Upper lobe of left lung (tissue), 6 donors: ENCODE results near the gene ATP9B. TPM values are rescaled to one million over a fixed set of nuclear protein-coding genes. Genes with fewer than 3 reads are reported as not detected.
A peak's percentile ranks its signal among the peaks of the same experiment; 100 is the strongest.

Source experiments
- ATAC-seq, 2 donors: fragments of 200-7000 bp; cut with Tn5 transposase; one replicate each; pipeline ENCODE4 v1.9.1; 2022; ENCODE audit warnings: mild to moderate bottlenecking in 2 of 2, moderate library complexity in 2 of 2; ENCODE audit not compliant: low FRiP score in 2 of 2
- DNase-seq, 2 donors: peaks; one replicate each; pipeline ENCODE4 v3.0.0-alpha.2; 2019 to 2020
- H3K27ac ChIP-seq, 4 donors: fragments of 200-600 bp; sonication (generic); one replicate each; pipeline ENCODE4 v1.5.1; 2016 to 2019
- H3K27me3 ChIP-seq, 4 donors: fragments of 200-600 bp; sonication (generic); one replicate each; pipeline ENCODE4 v1.5.1; 2017 to 2019
- H3K36me3 ChIP-seq, 4 donors: fragments of 200-600 bp; sonication (generic); one replicate each; pipeline ENCODE4 v1.5.1; 2016 to 2019
- H3K4me1 ChIP-seq, 4 donors: fragments of 200-600 bp; sonication (generic); one replicate each; pipeline ENCODE4 v1.5.1; 2018 to 2019
- H3K4me3 ChIP-seq, 4 donors: fragments of 200-600 bp; sonication (generic); one replicate each; pipeline ENCODE4 v1.5.1; 2017 to 2019; ENCODE audit warnings: mild to moderate bottlenecking in 2 of 4, moderate library complexity in 1 of 4
- H3K9me3 ChIP-seq, 4 donors: fragments of 200-600 bp; sonication (generic); one replicate each; pipeline ENCODE4 v1.5.1; 2018 to 2019
- CTCF ChIP-seq, 6 experiments: fragments of 450-650 bp in 4 of 6; fragments of 200-600 bp in 2 of 6; sonication (generic) in 2 of 6; IDR thresholded peaks; one replicate each; pipeline ENCODE4 v1.5.1; 2016 to 2019; ENCODE audit warnings: antibody characterized with exemption in 6 of 6
- EP300 ChIP-seq, 4 donors: sonication (generic); formaldehyde crosslinking; IDR thresholded peaks; one replicate each; pipeline ENCODE4 v1.5.1; 2017; ENCODE audit warnings: antibody characterized with exemption in 4 of 4, control low read depth in 2 of 4
- POLR2A ChIP-seq, 4 donors: fragments of 450-650 bp; IDR thresholded peaks; one replicate each; pipeline ENCODE4 v1.5.1; 2016 to 2017; ENCODE audit warnings: antibody characterized with exemption in 4 of 4, mild to moderate bottlenecking in 2 of 4
- POLR2AphosphoS5 ChIP-seq, 2 donors: sonication (generic); formaldehyde crosslinking; IDR thresholded peaks; one replicate each; pipeline ENCODE4 v1.5.1; 2017; ENCODE audit warnings: antibody characterized with exemption in 2 of 2
- WGBS, 2 donors: methylation state at CpG; one replicate each; pipeline ENCODE4 v1.1.5; 2017 to 2018; 5-methylcytosine and 5-hydroxymethylcytosine counted together
- total RNA-seq, 6 donors: library from RNA; depleted of rRNA in 4 of 6; stranded (reverse); fragments of >200 nt in 4 of 6; gene quantifications; one replicate each; pipeline versions ENCODE4 v1.1.0 to v1.2.1, GENCODE V29; 2016 to 2021
- donor health status: DM: no; HTN: no; CAD: no; lungs with moderate emphysema.
- donor health status: DM: no; HTN: yes; CAD: no; lungs with severe emphysema.

ATP9B gene
- total RNA-seq, 6 donors from 2014 or later, result 29.8 to 124 (median 49.2) TPM

- DNase-seq (peak; percentile 63 to 85), ATAC-seq (peak; percentile 39 to 50)
- H3K4me3 ChIP-seq, result peak overlapping the region in 2 of 4 donors; percentile 17 to 34
- no peaks in the 10 kb centered on the region for H3K9me3 ChIP-seq
- WGBS, 2 donors, result 22 to 37% methylated on average over 17 to 27 of the region's 27 CpGs
- no peaks in the 10 kb centered on the region for H3K27me3 ChIP-seq
- H3K4me1 ChIP-seq, result peaks cover 35 to 85% (median 48%) of the 10 kb centered on the region in 4 donors
- peak overlapping the region; percentile 50 to 97 (median 86) for H3K27ac ChIP-seq
- no peaks in the 10 kb centered on the region for H3K36me3 ChIP-seq
- TF ChIP-seq CTCF (IDR thresholded peaks at IDR 0.05) (no peak), POLR2A (IDR thresholded peaks at IDR 0.05) (no peak), EP300 (IDR thresholded peaks at IDR 0.05) (no peak), POLR2AphosphoS5 (IDR thresholded peaks at IDR 0.05) (peak; percentile 11 to 14)
These were observed 334.0 kb downstream of the ATP9B start for GRCh38 chr18:79402977-79403722.

GRCh38 chr18:79403723-79404566, 334.8 kb downstream of the ATP9B start:
- H3K9me3 ChIP-seq, result no peaks in the 10 kb centered on the region
- no peak for ATAC-seq
- TF ChIP-seq EP300 (IDR thresholded peaks at IDR 0.05) (no peak), CTCF (IDR thresholded peaks at IDR 0.05) (no peak), POLR2AphosphoS5 (IDR thresholded peaks at IDR 0.05) (no peak), POLR2A (IDR thresholded peaks at IDR 0.05) (no peak)
- H3K27me3 ChIP-seq, result no peaks in the 10 kb centered on the region
- peaks cover 35 to 79% (median 44%) of the 10 kb centered on the region in 4 donors for H3K4me1 ChIP-seq
- no peaks in the 10 kb centered on the region for H3K36me3 ChIP-seq
- peak in 1 of 2 donors; percentile 41 for DNase-seq
- WGBS, 2 donors, result 64 to 66% methylated on average over 30 to 31 of the region's 31 CpGs
- H3K4me3 ChIP-seq, result peak overlapping the region in 2 of 4 donors; percentile 17 to 34
- peak overlapping the region; percentile 50 to 97 (median 86) for H3K27ac ChIP-seq

GRCh38 chr18:79404567-79404910, 335.3 kb downstream of the ATP9B start:
- ATAC-seq, result no peak
- Histone ChIP-seq H3K27ac (peak overlapping the region in 3 of 4 donors; percentile 46 to 94 (median 77)), H3K4me3 (no peak overlapping the region), H3K4me1 (peaks cover 33 to 73% (median 39%) of the 10 kb centered on the region in 4 donors), H3K9me3 (no peaks in the 10 kb centered on the region), H3K27me3 (no peaks in the 10 kb centered on the region), H3K36me3 (no peaks in the 10 kb centered on the region)
- TF ChIP-seq POLR2AphosphoS5 (IDR thresholded peaks at IDR 0.05) (no peak), EP300 (IDR thresholded peaks at IDR 0.05) (no peak), CTCF (IDR thresholded peaks at IDR 0.05) (no peak), POLR2A (IDR thresholded peaks at IDR 0.05) (no peak)
- 82 to 89% methylated on average over 12 of the region's 12 CpGs for whole genome bisulfite sequencing, 2 donors
- peak in 1 of 2 donors; percentile 61 for DNase-seq

GRCh38 chr18:79405019-79405780, 336.0 kb downstream of the ATP9B start:
- Histone ChIP-seq H3K4me1 (peaks cover 31 to 66% (median 39%) of the 10 kb centered on the region in 4 donors), H3K36me3 (no peaks in the 10 kb centered on the region), H3K27ac (peak overlapping the region; percentile 63 to 77 (median 70)), H3K4me3 (peak overlapping the region in 2 of 4 donors; percentile 19 to 25), H3K9me3 (no peaks in the 10 kb centered on the region), H3K27me3 (no peaks in the 10 kb centered on the region)
- DNase-seq (peak in 1 of 2 donors; percentile 72), ATAC-seq (no peak)
- TF ChIP-seq POLR2AphosphoS5 (IDR thresholded peaks at IDR 0.05) (no peak), POLR2A (IDR thresholded peaks at IDR 0.05) (no peak)
- WGBS, 2 donors, result 80 to 83% methylated on average over 19 to 23 of the region's 23 CpGs
